HG02610 (cell line): ENCODE measurements around the gene COLQ.
"Not testable (repeated sequence)": the region's sequence is repeated elsewhere in the genome, so short reads cannot be mapped to it uniquely, and the experiment has no call there.

Experiments used
- ATAC-seq: cut with Tn5 transposase; IDR thresholded peaks from one replicate; pipeline ENCODE4 v1.9.1; 2021; ENCODE audit warnings: mild to moderate bottlenecking, moderate library complexity; ENCODE audit not compliant: unreplicated experiment

Gene COLQ

DNA sequence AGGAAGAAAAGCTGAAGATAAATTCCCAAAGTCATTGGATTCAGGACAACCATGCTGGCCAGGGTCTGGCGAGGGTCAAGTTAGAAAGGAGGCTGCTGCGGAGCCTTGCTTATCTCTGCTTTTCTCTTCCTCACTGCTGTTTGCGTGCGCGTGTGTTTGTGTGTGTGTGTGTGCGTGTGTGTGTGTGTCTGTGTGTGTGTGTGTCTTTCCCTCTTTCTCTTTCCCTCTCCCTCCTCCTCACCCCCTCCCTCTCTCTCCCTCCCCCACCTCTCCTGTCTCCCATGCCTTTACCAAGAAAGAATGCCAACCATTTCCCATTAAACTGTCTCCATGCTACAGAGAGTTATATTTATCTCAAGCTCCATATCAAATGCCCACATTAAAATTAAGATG lies at the start of gene COLQ:
COLQ (minus strand) TSS at position 134 of the 393 bp plus-strand sequence; CDS start at position 53, 81 bp downstream.
- ATAC-seq, result no peak

GRCh38 chr3:15563190-15563589 lies 41.7 kb upstream of the COLQ start:
- ATAC-seq, result no peak

DNA sequence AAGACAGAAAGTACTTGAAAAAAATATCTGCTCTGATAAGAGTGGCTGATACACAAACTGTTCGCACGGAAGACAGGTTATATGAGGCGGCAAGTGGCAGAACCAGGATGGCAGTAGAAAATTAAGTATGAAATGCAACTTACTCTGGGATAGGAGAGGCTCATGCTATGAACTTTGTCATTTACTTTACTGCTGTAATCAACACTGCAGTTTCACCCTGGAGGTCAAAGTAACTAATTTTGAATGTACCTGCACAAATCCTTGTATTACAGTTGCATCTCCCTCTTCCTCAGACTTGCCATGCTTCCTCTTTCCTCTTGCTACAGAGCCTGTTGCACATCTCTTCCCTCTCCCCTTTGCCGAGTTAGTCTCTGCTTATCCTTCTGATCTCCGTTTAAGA lies 41.1 kb upstream of the COLQ start:
- ATAC-seq, result no peak

DNA sequence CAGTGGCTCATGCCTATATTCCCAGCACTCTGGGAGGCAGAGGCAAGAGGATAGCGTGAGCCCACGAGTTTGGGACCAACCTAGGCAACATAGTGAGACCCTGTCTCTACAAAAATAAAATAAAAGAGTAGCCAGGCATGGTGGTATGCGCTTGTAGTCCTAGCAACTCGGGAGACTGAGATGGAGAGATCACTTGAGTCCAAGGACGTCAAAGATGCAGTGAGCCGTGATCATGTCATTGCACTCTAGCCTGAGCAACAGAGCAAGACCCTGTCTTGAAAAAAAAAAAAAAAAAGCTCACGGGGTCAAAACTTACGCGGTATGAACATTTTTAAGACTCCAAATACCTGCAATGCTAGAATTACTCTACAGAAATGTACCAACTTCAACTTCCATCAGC lies 37.1 kb upstream of the COLQ start:
- ATAC-seq, result no peak

DNA sequence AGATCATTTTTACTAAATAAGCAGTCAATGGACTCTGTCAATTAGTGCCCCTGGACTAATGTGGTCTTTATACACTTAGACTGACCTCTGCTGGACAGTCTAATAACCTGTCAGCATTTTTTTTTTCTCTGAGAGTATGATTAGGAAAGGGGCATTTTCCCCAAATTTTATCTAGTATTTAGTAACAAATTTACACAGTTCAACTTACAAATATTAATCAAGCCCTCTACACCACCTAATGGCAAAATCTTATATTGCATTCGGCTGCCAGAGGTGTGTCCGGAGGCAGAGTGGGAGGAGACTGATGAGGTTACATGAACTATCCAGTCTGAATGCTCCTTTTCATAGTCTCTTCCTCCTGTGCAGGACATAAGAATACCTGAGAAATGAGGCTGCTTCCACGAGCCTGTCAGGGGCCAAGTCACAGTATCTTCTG lies 36.0 kb upstream of the COLQ start:
- ATAC-seq, result peak; percentile 63

GRCh38 chr3:15556512-15556911 lies 35.0 kb upstream of the COLQ start:
- ATAC-seq, result peak; percentile 88

GRCh38 chr3:15553749-15554148 lies 32.2 kb upstream of the COLQ start:
- ATAC-seq, result no peak

DNA sequence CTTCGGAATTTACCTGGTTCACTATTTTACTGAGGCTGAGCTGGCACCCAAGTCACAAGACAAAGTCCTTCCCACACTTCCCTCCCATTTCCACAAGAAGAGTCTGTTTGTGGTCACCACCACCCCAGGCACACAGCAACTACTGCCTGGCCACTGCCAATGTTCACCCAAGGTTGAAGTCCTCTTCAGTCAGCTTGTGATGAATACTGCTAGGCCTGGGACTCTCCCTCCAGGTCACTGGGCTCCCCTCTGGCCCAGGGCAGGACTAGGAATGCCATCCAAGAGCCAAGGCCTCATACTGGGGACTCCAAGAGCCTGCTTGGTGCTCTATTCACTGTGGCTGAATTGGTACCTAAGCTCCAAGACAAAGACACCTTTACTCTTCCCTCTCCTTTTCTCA lies 30.4 kb upstream of the COLQ start:
- ATAC-seq, result no peak

DNA sequence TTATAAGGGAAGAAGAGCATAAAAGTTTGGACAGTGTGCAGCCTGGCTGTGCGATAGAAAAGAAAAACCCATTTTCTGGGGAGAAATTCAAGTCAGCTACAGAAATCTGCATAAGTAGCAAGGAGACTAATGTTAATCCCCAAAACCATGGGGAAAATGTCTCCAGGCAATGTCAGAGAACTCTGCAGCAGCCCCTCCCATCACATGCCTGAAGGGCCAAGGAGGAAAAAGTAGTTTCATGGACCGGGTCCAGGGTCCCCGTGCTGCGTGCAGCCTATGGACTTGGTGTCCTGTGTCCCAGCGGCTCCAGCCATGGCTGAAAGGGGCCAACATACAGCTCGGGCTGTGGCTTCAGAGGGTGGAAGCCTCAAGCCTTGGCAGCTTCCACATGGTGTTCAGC lies 28.3 kb upstream of the COLQ start:
- ATAC-seq, result no peak

GRCh38 chr3:15542614-15543013 lies 21.1 kb upstream of the COLQ start:
- no peak for ATAC-seq

DNA sequence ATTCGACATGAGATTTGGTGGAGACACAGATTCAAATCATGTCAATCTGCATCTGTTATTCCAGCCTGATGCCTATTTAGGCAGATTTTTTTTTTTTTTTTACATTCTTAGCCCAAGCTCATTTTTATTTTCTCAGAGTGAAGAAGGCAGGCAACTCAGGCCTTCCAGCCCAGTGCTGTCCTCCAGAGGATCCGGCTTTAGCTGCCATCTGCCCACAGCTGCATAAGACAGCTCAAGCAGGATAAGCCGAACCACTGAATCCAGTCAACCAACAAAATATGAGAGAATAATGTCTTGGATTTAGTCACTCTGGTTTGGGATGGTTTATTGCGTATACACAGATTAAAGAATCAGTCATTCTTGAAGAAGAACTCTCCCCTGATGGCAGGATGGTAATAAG lies 19.9 kb upstream of the COLQ start:
- no peak for ATAC-seq

GRCh38 chr3:15539066-15539465 lies 17.6 kb upstream of the COLQ start:
- no peak for ATAC-seq

DNA sequence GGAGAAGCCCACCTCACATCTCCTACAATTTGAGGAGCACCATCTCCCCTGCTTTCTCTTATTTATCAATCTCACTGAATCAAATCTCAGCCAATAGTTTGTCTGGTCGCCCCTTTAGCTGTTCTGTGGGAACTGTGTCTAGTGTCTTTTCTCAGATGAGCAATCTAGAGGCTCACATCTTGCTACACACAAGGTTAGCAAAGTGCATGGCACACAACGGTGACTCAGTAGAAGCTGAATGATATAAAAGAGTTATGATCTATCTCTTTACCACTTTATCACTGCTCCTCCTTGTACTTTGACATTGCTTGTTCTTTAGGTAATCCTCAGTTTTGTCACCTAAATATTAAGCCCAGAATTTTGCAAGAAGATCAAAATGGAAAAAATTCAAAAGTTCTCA lies 16.8 kb upstream of the COLQ start:
- ATAC-seq, result no peak

- ATAC-seq, result no peak
Observed at GRCh38 chr3:15536856-15537255, 15.3 kb upstream of the COLQ start.

DNA sequence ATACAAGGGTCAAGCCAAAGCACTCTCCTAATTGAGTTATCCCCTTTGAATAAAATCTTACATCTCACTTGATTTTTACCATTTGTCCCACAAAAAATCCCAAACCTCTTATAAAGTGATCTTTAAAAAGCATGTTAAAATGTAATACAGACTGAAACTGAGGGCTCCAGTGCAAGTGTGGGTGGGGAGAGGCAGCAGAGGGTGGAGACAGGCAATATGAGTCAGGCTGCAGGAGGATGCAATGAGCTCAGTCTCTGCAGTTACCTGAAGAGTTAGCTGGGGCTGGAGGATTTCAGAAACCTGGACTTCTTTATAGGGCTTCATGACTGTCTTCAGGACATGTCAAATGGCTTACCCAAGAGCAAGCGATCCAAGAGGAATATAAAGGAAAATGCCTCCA lies 14.2 kb upstream of the COLQ start:
- ATAC-seq, result peak; percentile 87

GRCh38 chr3:15532614-15533013 lies 11.1 kb upstream of the COLQ start:
- not testable (repeated sequence) for ATAC-seq

- no peak for ATAC-seq
Observed at GRCh38 chr3:15531346-15531745, 9.8 kb upstream of the COLQ start.

GRCh38 chr3:15528854-15529537 lies 7.5 kb upstream of the COLQ start:
- no peak for ATAC-seq

DNA sequence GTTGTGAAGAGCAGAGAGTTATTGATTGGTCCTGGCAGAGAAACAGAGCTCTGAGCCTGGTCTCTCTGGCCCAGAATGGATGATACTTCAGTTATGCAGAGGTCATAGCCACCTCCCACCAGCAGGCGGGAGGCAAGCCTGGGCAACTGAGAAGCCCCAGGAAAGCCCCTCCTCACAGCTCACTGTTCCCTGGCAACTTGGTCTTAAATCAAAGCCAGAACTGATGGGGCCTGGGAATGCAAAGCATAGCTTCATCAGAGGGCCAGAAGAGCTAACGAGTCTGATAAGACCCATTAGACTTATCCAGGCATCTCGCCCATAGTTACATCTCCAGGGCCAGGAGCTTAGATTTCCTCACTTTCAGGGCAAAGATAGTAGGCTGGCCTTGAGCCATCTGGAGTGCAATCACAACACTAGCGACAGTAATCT lies 5.5 kb upstream of the COLQ start:
- no peak for ATAC-seq

DNA sequence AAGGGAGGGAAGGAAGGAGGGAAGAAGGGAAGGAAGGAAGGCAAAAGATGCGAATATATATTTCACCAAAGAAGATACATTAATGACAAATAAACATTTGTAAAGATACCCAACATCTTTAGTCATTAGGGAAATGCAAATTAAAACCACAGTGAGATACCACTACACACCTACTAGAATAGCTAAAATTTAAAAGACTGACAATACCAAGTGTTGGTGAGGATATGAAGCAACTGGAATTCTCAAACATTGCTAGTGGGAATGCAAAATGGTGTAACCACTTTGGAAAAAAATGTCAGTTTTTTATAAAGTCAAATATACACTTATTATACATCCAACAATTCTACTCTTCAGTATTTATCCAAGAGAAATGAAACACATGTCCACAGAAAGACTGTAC lies 4.3 kb upstream of the COLQ start:
- no peak for ATAC-seq

DNA sequence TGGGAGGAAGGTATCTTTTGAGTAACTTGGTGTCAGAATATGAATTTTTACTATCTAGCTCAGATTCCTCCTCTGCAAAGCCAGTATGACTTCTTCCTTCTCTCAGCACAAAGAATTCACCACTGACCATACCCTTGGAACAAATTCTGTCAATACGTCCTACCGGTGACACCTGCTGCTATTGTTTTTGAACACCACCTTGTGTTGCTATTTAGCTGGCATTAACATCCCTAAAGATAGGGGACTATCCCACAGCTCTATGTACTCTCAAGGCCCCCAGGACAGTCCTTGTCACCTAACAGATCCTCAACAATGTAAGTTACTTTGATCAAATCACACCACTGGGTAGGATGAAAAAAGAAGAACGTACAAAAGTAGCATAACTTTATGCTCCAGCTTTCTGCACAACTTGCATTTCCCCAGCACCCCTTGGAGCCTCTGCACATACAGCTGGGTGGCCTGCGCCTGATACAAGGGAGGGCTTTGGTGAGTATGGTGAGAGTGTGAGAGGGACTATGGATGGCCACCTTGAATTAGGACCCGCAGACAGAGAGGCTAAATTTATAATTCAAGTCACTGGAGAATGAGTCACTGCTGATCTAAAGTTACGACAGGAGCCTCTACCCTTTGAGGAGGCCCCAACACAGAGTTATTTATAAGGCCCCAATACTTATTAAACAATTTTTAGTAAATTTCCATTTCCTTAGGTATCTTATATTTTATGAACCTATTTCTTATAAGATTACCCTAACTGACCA lies 2.3 kb upstream of the COLQ start:
- ATAC-seq, result no peak

DNA sequence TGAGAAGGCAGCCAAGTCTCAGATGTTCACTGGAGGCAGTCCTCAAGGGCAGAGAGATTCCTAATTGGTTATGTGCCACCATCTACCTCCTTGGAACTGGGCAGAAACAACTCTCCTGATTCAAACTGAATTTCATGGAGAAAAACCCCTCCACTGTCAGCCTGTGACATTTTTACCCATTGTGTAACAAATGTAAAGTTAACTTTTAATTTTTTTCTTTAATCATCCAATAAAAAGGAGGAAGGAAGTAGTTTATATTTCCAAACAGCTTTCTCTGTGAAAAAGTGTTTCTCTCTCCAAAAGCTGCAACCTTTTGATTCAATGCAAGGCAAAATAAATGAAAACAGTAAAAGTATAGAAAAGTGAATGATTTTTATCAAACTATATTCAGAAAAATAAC lies 510 bp upstream of the COLQ start:
- ATAC-seq, result no peak
